GM18951 (cell line): ENCODE data around the gene ZFHX3.

Source experiments
- POLR2A ChIP-seq: IDR thresholded peaks from 4 replicates; pipeline ENCODE4 v1.6.1; 2011; ENCODE audit warnings: mild to moderate bottlenecking; ENCODE audit not compliant: insufficient read length, insufficient read depth; ENCODE audit errors: extremely low read depth
- in situ Hi-C: fragments of 300-500 bp; cut with MboI; formaldehyde crosslinking; loops from one replicate; pipeline ENCODE4 v1.12.0; 2022; ENCODE audit warnings: low sequenced_read_pairs, mixed read lengths, inconsistent platforms; ENCODE audit not compliant: unreplicated experiment

ZFHX3 gene

DNA sequence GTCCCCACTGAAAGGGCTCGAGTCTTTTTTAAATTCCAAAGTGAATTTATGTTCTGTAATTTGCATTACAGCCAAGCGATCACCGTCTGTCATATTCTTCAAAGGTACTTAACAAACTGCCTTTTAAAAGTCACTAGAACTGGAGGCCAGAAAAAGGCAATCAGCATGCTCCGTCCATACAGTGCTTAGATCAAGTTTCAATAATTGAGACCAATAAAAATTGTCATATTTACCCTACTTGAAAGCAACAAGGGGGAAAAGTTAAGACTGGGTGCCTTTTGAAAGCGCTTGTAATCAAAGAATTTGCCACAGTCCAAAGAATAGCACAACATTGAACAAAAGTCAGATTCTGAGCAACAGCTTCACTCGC, 9.0 kb upstream of the ZFHX3 start:
- in situ Hi-C loops, result no loop called here
- no peak for TF ChIP-seq POLR2A

DNA sequence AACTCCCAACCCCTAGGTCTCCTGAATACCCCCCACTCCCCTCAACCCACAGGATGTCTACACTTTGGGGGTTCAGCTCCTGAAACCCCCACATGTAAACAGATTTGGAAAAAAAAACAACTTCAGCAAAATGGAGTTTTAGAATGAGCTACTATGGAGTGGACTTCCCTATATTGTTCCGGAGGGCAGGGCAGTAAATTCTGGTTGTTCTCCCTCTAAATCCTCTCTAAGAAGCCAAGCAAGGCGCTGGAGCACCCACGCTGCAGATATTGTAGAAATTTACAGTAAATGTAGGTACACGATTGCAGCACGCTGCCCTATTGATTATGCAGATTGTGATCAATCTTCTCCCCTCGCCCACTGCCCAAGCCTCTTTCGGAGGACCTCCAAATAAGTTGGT, 8.5 kb upstream of the ZFHX3 start:
- in situ Hi-C loops, result no loop called here

DNA sequence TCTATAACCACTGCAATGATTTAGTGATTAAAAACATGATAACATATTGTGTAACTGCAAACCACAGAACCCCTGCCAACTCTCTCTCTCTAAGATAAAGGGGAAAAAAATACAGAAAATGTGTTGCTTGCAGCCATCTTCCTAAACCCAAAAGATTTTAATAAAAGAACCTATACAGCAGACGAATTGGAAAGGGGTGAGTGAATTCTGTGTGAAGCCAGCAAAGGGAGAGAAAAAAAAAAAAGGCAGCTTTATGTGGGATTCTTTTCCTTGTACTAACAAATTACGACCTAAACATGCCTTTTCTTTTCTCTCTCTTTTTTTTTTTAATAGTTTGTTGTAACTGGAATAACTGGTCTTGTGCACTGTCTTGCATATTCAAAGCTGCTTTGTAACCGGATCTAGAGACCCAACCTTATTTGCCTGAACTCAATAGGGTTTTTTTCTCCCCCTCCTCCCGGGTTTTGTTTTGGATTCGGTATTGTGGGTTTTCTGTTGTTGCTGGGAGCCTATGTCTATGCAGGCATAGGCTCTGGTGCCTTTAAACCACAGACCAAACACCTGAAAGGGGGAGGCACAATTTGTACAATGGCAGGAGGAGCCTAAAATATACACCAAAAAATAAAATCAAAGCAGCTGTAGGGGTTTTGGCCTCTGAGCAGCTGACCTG, 7.0 kb upstream of the ZFHX3 start:
- in situ Hi-C loops, result no loop called here
- no peak for TF ChIP-seq POLR2A

More for the DNA sequence above, 8.5 kb upstream of the ZFHX3 start:
- no peak for TF ChIP-seq POLR2A

DNA sequence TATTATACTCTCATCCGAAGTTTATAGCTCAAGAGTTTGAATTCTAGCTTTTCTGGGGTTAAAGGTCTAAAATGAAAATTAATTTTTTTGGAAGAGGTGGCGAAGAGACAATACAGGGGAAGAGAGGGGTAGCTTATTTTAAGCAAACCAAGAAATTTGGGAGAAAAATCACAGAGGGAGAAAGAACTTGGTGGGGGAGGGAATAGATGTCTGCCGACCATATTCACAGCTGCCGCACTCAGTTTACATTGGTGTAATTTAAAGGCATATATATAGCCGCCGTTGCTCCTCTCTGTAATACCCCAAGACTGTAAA, 6.5 kb upstream of the ZFHX3 start:
- no peak for TF ChIP-seq POLR2A
- in situ Hi-C loops, result no loop called here

DNA sequence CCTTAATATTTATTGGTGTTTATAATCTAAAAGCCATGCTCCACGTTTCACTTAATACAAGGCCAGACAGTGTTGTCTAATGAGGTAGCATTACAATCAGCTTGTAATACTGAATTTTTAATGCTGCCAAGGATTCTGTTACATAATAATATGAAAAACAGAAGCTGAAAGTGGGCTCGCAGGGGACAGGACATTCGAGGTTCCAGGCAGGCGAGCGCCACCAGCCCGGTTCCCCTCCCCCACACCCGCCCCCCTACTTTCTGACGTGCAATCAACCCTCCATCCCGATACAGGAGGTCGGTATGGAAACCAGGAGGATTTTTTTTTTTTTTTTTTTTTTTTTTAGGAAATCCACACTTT, 6.2 kb upstream of the ZFHX3 start:
- TF ChIP-seq POLR2A, result no peak
- in situ Hi-C loops, result no loop called here

DNA sequence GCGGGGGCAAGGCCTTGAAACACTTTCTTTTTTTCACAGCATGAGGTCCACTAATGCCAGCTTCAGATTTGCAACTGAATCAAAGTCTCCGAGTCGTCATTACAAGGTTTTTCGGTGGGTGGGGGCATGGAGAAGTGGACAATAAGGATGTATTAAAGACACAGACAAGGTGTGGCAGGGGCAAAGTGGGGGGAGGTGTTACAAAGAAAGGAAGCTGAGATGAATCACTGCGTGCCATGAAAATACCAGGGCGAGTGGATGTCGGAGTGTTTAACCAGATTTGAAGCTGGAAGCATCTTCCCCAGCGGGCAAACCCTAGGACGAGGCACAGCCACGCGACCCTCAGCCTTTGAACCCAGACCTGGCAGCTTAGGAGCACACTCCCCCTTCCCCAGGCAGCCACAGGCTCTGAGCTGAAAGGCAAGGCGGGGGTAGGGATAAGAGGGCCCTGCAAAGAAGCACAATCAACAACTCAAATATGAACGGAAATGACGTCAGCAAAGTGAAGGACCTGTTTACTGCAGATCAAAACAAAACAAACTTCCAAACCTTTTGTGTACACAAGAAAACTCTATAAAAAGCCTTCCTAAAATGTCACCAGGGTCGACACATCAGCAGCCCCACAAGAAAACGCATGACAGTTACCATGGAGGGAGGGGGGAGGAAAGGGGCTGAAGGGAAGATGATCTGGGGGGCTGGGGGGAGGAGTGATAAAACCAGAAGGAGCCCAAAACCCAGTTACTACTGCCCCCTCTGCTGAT, 5.6 kb upstream of the ZFHX3 start:
- no peak for TF ChIP-seq POLR2A
- in situ Hi-C loops, result no loop called here

DNA sequence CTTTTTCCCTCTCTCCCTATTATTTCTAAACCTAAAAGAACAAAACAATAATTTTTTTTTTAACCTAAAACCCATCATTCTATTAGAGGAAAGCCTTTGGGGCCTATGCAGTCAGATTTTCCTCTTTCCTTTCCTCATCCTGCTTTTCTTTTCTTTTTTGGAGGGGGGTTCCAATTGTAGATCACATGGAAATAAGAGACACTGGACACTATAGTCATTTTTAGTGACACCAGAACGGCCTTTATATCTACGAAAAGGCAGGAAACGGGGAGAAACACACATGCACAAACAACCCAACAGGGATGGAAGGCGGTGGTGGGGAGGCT, 5.1 kb upstream of the ZFHX3 start:
- in situ Hi-C loops, result no loop called here
- no peak for TF ChIP-seq POLR2A

DNA sequence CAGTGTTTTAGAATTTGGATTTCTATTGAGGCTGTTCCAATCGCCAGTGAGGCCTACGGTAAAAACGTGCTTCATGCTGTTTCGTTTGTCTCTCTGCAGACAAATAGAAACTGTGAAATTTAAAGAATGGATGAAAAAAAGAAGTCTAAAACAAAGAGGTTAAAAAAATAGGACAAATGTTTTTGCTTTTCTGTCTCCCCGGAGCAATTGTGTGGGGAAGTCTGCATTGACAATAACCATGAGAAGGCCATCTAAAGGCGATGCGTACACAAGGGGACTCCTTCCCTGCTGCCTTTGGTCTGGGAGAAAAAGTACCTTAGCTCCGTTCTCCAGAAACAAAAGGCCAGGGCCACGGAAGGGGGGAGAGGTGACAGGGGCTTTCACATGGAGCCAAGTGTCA, 4.6 kb upstream of the ZFHX3 start:
- in situ Hi-C loops, result no loop called here
- no peak for TF ChIP-seq POLR2A

DNA sequence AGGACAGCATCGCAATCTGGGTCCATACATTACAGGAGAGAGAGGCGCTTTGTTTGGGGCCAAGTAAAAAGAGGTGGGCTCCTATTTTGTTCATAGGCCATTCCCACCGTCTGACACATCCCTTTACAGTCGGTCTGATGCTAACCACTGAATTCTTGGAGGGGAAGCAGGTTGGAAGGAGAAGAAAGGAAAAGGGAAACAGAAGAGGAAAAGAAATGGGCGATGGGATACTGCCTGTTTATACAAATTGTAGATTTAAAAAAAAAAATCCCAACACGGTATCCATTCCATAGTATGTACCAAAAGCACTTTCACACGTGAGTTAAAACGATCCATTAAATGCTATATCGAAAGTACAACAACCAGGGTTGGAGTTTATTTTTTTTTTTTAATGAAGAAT, 4.0 kb upstream of the ZFHX3 start:
- TF ChIP-seq POLR2A, result no peak
- in situ Hi-C loops, result no loop called here

DNA sequence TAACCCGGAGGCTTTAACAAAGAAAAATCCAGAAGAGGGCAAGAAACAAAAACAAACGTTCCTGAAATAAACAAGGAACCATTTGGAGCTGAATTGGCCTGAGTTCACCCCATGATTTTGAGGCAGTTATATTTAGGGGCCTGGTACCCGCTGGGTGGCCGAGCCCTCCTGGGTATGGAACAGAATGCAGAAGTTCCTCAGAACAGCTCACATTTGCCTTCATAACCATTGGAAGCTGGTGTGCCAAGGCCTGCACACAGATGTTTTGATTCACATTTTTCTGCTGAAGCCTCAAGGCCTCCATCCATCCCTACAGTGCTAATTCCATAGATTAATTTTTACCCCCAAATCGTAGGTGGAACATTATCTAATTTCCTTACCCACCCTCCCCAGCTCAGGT, 3.3 kb upstream of the ZFHX3 start:
- in situ Hi-C loops, result no loop called here
- no peak for TF ChIP-seq POLR2A

DNA sequence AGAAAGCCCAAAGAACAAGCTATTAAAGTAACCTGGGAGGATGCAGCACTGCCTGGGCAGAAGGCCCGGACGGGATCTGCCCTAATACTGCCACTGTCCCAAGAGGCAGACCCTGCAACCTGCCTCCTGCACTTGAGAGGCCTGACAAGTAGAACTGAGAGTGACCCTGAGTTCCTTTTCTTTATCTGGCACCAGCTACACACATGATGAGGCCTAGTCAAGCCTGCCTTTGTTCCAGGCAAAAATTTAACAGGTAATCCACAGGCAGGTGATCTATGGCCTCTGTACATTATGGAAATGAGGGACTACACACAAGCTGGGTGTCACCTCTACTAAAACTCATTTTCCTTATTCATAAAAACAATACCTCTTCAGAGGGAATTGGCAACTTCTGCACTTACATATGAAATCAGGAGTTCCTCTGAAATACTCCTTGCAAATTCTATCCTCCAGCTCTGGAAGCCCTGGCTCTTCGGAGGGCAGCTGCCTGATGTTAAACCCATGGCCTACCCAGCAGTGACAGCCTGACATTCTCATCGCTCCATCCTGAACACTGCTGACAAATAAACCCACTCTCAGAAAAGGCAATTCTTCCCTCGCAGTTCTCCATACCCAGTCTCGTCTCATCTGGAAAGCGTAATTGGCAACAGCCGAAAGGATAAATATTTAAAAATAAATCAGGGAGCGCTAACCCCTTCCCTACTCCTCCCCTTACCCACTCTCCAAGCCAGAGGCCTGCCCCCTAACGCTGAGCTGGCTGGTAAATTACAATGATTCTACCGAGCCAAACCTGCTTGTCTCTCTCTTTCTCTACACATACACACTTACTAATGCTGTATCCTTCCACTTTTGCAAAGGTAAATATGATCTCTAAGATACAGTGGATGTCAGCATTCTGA, 2.5 kb upstream of the ZFHX3 start:
- in situ Hi-C loops, result no loop called here

DNA sequence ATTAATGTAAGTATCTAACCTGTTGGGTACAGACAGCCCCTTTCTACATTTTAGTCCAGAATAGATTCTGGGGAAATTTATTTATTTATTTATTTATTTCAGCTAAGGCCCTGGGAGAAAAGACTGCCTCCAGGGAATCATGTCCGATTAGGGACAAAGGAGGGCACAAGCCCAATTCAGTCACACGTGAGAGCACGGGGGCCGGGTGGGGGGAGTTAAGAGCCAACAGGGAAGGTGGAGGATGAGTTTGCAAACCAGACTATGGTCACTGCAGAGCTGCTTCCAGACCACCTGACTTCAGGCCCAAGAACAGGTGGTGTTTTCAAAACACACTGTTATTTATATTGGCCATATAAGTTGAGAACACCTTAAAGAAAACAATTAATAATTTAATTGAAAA, 1.6 kb upstream of the ZFHX3 start:
- no peak for TF ChIP-seq POLR2A
- in situ Hi-C loops, result no loop called here

More for the DNA sequence above, 2.5 kb upstream of the ZFHX3 start:
- TF ChIP-seq POLR2A, result no peak

DNA sequence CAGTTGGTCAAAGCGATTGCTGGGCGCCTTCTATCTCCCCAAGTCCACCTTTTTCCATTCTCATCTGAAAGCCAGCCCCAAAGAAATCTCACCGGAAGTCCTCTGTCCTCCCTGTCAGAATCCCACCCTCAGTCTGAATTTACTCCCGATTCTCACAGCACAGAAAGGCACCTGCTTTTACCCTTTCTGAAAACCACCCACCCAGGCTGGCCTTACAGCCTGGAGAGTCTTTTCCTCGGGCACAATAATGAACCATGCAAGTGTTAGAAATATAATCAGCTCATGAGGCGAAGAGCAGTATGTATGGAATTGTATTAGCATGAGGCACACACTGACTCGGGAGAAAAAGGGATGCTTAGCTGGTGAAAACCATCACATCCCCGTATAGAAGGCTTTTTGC, 1.2 kb upstream of the ZFHX3 start:
- TF ChIP-seq POLR2A, result no peak
- in situ Hi-C loops, result no loop called here
